ENCODE measurements around the gene HSF5. TPM values are rescaled to one million over a fixed set of nuclear protein-coding genes. Genes with fewer than 3 reads are reported as not detected.

HSF5 gene
- total RNA-seq, 2 experiments from 2014 or later = 0.22 TPM; not detected in 1

DNA sequence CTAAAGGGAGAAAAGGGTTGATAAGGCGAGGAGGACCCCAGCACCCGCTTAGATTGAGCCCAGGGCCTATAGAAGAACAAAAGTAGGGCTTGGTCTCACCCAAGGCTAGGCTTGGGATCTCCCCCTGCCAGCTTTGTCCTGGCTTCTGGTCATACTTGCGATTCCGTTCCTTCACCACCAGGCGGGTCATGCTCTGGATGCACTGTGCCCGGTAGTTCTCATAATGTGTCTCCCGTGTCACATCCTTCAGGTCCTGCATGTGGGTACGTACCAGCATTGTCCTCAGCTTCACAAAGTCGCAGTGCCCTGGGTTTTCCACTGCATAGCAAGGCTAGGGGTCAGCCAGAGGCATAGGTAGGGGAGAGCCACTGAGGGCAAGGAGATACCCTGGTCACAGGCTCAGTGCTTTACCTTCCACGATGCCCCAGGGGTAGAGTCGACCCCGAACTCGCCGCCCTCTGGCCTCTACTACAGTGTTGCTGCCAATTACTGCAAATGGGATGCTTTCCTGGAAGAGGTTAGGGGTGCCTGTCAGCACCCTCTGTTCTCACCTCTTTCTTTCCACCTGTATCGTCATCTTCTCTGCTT, 32.7 kb upstream of the HSF5 start:
- CTCF ChIA-PET (ENCODE audit: unreplicated experiment) = interaction anchor here (0.5 kb wide), 1 partner anchor 479 kb away, joined by 3 read pairs; no protein-coding TSS in a partner anchor
- peak; percentile 79 for DNase-seq (ENCODE audit: low spot score)
- Histone ChIP-seq H3K9me3 (ENCODE audit: low read length) (no peaks in the 10 kb centered on the region), H2AFZ (ENCODE audit: low read length) (peak overlapping the region; percentile 68), H3K4me3 (ENCODE audit: low read depth, low read length, poor library complexity, severe bottlenecking) (no peak overlapping the region), H3K36me3 (ENCODE audit: insufficient read depth, low read length) (no peaks in the 10 kb centered on the region; the same call in 1 of the 2 replicates), H3K4me1 (ENCODE audit: insufficient read depth, low read length, poor library complexity, severe bottlenecking) (peaks cover 36% of the 10 kb centered on the region), H3K4me2 (ENCODE audit: low read length) (peak overlapping the region; percentile 6; the same call in 1 of the 2 replicates), H3K9me2 (ENCODE audit: insufficient read depth, low read length) (no peaks in the 10 kb centered on the region), H3K79me2 (ENCODE audit: insufficient read depth, low read depth, low read length) (peaks cover 7% of the 10 kb centered on the region; the same call in 1 of the 2 replicates), H3K27ac (ENCODE audit: low read depth, low read length, poor library complexity, severe bottlenecking) (no peak overlapping the region), H4K20me1 (ENCODE audit: insufficient read depth, low read length) (no peaks in the 10 kb centered on the region)
- TF ChIP-seq, protein P1, sequence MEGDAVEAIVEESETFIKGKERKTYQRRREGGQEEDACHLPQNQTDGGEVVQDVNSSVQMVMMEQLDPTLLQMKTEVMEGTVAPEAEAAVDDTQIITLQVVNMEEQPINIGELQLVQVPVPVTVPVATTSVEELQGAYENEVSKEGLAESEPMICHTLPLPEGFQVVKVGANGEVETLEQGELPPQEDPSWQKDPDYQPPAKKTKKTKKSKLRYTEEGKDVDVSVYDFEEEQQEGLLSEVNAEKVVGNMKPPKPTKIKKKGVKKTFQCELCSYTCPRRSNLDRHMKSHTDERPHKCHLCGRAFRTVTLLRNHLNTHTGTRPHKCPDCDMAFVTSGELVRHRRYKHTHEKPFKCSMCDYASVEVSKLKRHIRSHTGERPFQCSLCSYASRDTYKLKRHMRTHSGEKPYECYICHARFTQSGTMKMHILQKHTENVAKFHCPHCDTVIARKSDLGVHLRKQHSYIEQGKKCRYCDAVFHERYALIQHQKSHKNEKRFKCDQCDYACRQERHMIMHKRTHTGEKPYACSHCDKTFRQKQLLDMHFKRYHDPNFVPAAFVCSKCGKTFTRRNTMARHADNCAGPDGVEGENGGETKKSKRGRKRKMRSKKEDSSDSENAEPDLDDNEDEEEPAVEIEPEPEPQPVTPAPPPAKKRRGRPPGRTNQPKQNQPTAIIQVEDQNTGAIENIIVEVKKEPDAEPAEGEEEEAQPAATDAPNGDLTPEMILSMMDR (conservative IDR thresholded peaks at IDR 0.05; ENCODE audit: low read length) = peak; percentile 76
- no peak for TF ChIP-seq EZH2phosphoT487 (IDR thresholded peaks at IDR 0.05; ENCODE audit: borderline replicate concordance, low read depth, low read length)
- POLR2A ChIA-PET = interaction anchor here (0.8 to 1.0 kb wide), 2 partner anchors 9 to 111 kb away, joined by 4 to 6 read pairs; no protein-coding TSS in a partner anchor
- intact Hi-C loops (cut with micrococcal nuclease; ENCODE audit: unreplicated experiment) = no loop called here
- no TSS peak for BruUV-seq (replicated peaks)

DNA sequence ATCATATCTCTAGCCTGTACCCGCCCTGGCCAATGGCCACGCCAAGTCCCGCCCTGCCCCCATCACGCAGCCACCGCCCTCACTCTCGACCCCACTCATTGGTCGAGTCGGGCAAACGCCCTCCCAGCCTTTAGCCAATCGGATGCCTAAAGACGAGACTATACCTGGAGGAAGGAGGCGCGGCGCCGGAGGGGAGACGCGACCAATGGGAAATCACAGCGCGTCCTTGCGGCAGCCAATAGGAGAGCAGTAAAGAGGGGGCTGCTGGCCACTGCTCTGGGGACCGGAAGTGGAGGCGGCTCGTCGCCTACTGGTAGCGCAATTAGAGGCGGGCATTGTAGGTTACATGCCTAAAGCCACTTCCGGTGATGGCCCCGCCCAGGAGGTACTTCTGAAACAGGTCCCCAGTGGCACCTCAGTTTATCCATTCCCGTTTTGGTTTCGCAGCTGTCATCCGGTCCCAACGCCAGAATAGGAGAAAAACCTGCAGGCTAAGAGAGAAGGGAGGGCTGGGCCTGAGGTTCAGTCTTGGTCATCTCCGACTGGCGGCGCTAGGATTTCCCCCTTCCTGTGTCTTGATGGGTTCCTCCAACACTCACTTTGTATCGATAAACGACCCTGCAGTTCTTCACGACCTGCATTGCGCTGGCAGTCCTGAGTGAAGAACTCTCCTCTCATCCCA, 29.9 kb upstream of the HSF5 start:
- peak; percentile 100 for DNase-seq (ENCODE audit: low spot score)
- H3K4me2 ChIP-seq (ENCODE audit: low read length) = peak overlapping the region; percentile 76
- peak overlapping the region; percentile 86 for H3K4me3 ChIP-seq (ENCODE audit: low read depth, low read length, poor library complexity, severe bottlenecking)
- peak overlapping the region; percentile 83 for H2AFZ ChIP-seq (ENCODE audit: low read length)
- peaks cover 57% of the 10 kb centered on the region for H3K4me1 ChIP-seq (ENCODE audit: insufficient read depth, low read length, poor library complexity, severe bottlenecking)
- H3K9me3 ChIP-seq (ENCODE audit: low read length) = no peaks in the 10 kb centered on the region
- intact Hi-C loops (cut with micrococcal nuclease; ENCODE audit: unreplicated experiment) = loop anchor here (1.0 to 10.0 kb wide), 8 partner anchors 47 to 637 kb away; partner anchors contain the start of genes PRR11, RAD51C, SKA2 and TEX14
- no peaks in the 10 kb centered on the region for H3K9me2 ChIP-seq (ENCODE audit: insufficient read depth, low read length)
- peak overlapping the region; percentile 88 for H3K27ac ChIP-seq (ENCODE audit: low read depth, low read length, poor library complexity, severe bottlenecking)
- ChIA-PET POLR2A (interaction anchor here (1.0 to 2.5 kb wide), 4 partner anchors 16 to 475 kb away, joined by 3 to 22 read pairs (median 4); no protein-coding TSS in a partner anchor), CTCF (ENCODE audit: unreplicated experiment) (interaction anchor here (0.7 kb wide), 1 partner anchor 68 kb away, joined by 3 read pairs; no protein-coding TSS in a partner anchor)
- no peaks in the 10 kb centered on the region; the same call in 1 of the 2 replicates for H3K36me3 ChIP-seq (ENCODE audit: insufficient read depth, low read length)
- peaks cover 16% of the 10 kb centered on the region; the same call in 1 of the 2 replicates for H3K79me2 ChIP-seq (ENCODE audit: insufficient read depth, low read depth, low read length)
- 0 out of 2 replicates have a peak, but pooled peaks cover 4% of the 10 kb centered on the region for H4K20me1 ChIP-seq (ENCODE audit: insufficient read depth, low read length)
- TF ChIP-seq, protein P1 (conservative IDR thresholded peaks at IDR 0.05; ENCODE audit: low read length) = no peak
- no peak for TF ChIP-seq EZH2phosphoT487 (IDR thresholded peaks at IDR 0.05; ENCODE audit: borderline replicate concordance, low read depth, low read length)
- no TSS peak for BruUV-seq (replicated peaks)
